Epithelial cell of esophagus (primary cell): ENCODE measurements around the gene FDX1.
A peak's percentile ranks its signal among the peaks of the same experiment; 100 is the strongest.

Experiments
- DNase-seq: peaks from one replicate; pipeline ENCODE4 v3.0.0; 2010; ENCODE audit warnings: low read depth
- H3K4me3 ChIP-seq: 2 replicates; pipeline ENCODE4 v1.5.1; 2011; ENCODE audit warnings: mild to moderate bottlenecking, low read length, control low read depth
- CTCF ChIP-seq: IDR thresholded peaks from 2 replicates; pipeline ENCODE4 v1.5.1; 2011; ENCODE audit warnings: low read depth, mild to moderate bottlenecking, low read length, control low read depth, inconsistent platforms; ENCODE audit not compliant: insufficient read depth; ENCODE audit errors: missing control alignments

The FDX1 gene

GRCh38 chr11:110454609-110455008 is 24.9 kb downstream of the FDX1 start:
- no peak overlapping the region for H3K4me3 ChIP-seq
- no peak for DNase-seq
- no peak for TF ChIP-seq CTCF

- TF ChIP-seq CTCF = no peak
- no peak for DNase-seq
- H3K4me3 ChIP-seq = no peak overlapping the region
Observed at GRCh38 chr11:110455718-110456117, 26.0 kb downstream of the FDX1 start.

- peak; percentile 60 for DNase-seq
- peak; percentile 54 for TF ChIP-seq CTCF
Observed at GRCh38 chr11:110463153-110463552, 33.4 kb downstream of the FDX1 start.

GRCh38 chr11:110465231-110465630 is 35.5 kb downstream of the FDX1 start:
- TF ChIP-seq CTCF = no peak
- no peak for DNase-seq
- H3K4me3 ChIP-seq = no peak overlapping the region

More at GRCh38 chr11:110463153-110463552, 33.4 kb downstream of the FDX1 start:
- H3K4me3 ChIP-seq = no peak overlapping the region

- TF ChIP-seq CTCF = no peak
- no peak overlapping the region for H3K4me3 ChIP-seq
- DNase-seq = no peak
Observed at GRCh38 chr11:110467556-110467955, 37.8 kb downstream of the FDX1 start.

GRCh38 chr11:110468121-110468520 is 38.4 kb downstream of the FDX1 start:
- no peak overlapping the region for H3K4me3 ChIP-seq
- DNase-seq = no peak
- no peak for TF ChIP-seq CTCF

- TF ChIP-seq CTCF = no peak
- DNase-seq = no peak
- no peak overlapping the region for H3K4me3 ChIP-seq
Observed at GRCh38 chr11:110469127-110469526, 39.4 kb downstream of the FDX1 start.
